Duodenal mucosa (tissue), 2 donors: ENCODE results near the gene RNH1.

Experiments used
- H3K27ac ChIP-seq: one replicate; pipeline ENCODE4 v1.7.0; 2013; ENCODE audit warnings: low read depth, low read length
- H3K27me3 ChIP-seq, 2 donors: one replicate each; pipeline ENCODE4 v1.7.0; 2013; ENCODE audit warnings: low read length in 2 of 2, control low read depth in 1 of 2; ENCODE audit not compliant: insufficient read depth in 2 of 2, control insufficient read depth in 1 of 2
- H3K36me3 ChIP-seq, 2 donors: one replicate each; pipeline ENCODE4 v1.7.0; 2013; ENCODE audit warnings: low read length in 2 of 2, control low read depth in 1 of 2; ENCODE audit not compliant: insufficient read depth in 2 of 2, control insufficient read depth in 1 of 2
- H3K4me1 ChIP-seq, 2 donors: one replicate each; pipeline ENCODE4 v1.7.0; 2013; ENCODE audit warnings: low read length in 2 of 2, control low read depth in 1 of 2; ENCODE audit not compliant: insufficient read depth in 2 of 2, control insufficient read depth in 1 of 2
- H3K4me3 ChIP-seq, 2 donors: one replicate each; pipeline ENCODE4 v1.7.0; 2013; ENCODE audit warnings: low read length in 2 of 2, low read depth in 1 of 2
- H3K9ac ChIP-seq, 2 donors: one replicate each; pipeline ENCODE4 v1.7.0; 2013; ENCODE audit warnings: low read length in 2 of 2, low read depth in 1 of 2
- H3K9me3 ChIP-seq, 2 donors: one replicate each; pipeline ENCODE4 v1.7.0; 2013; ENCODE audit warnings: low read length in 2 of 2, control low read depth in 1 of 2; ENCODE audit not compliant: control insufficient read depth in 1 of 2

The RNH1 gene

DNA sequence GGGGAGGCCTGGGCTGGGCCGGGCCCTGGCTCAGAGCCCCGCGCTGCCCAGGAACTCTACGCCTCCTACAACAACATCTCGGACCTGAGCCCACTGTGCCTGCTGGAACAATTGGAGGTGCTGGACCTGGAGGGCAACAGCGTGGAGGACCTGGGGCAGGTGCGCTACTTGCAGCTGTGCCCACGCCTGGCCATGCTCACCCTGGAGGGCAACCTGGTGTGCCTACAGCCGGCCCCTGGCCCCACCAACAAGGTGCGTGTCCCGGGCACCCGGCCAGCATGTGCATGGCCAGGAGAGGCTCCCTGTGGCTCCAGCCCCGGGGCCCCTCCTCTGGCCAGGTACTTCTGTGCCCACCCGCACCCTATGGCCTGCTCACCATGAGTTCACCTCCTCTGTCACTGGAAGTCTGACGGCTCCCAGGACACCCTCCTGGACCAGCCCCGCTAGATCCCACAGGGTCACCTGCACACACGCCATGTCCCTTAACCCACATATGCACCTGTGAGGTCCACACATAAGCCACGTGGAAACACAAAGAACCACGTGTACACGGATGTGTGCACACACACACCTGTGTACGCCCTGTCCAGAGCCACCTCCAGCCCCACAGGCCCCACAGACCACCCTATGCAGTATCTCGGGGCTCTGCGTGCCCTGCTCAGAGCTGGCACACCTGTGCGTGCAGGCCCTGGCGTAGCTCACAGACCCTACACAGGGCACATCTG, 43.1 kb upstream of the RNH1 start:
- Histone ChIP-seq H3K4me3 (no peak overlapping the region), H3K27ac (no peak overlapping the region), H3K9me3 (no peaks in the 10 kb centered on the region), H3K4me1 (peaks cover 0 to 8% of the 10 kb centered on the region in 2 donors), H3K27me3 (peaks cover 0 to 7% of the 10 kb centered on the region in 2 donors), H3K36me3 (no peaks in the 10 kb centered on the region), H3K9ac (no peak overlapping the region)

DNA sequence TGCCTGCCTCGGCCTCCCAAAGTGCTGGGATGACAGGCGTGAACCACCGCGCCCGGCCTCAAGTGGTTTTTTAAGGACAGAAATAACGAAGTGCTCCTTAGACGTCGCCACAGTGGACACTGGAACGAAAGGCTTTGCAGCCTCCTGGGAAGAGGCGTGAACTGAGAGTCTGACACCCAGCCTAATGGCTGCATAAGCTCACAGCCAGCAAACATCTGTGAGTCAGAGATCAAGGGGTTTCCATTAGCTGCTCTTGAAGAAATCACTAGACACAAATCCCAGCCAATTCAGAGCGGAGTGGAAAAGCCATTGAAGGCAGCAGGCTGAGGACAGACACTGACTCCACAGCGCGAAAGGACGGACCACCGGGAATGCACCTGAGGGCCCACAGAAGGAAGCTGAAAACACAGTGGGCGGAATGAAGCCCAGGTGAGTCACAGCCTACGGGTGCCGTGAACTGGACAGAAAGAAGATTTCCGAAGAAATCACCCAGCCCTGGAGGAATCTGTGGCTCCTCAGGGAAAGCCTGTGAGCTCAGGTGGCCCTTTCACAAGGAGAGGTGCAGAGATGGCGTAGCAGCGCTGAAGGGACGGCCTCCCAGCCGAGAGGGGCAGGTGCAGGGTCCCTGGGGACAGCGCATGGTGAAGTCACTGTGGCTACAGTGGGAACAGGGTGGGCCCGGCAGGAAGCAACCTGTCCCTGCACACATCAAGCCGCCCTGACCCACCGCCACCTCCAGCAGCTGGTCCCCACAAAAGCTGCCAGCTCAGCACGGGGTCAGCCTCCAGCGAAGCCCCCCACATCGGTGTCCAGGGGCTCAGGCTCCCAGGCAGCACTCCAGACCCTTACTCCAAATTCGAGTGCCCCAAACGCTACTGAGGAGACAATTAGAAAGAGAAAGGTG, 41.9 kb upstream of the RNH1 start:
- Histone ChIP-seq H3K9me3 (no peaks in the 10 kb centered on the region), H3K36me3 (no peaks in the 10 kb centered on the region), H3K4me1 (peaks cover 4 to 6% of the 10 kb centered on the region in 2 donors), H3K9ac (no peak overlapping the region), H3K27ac (no peak overlapping the region), H3K4me3 (no peak overlapping the region), H3K27me3 (peaks cover 0 to 7% of the 10 kb centered on the region in 2 donors)

DNA sequence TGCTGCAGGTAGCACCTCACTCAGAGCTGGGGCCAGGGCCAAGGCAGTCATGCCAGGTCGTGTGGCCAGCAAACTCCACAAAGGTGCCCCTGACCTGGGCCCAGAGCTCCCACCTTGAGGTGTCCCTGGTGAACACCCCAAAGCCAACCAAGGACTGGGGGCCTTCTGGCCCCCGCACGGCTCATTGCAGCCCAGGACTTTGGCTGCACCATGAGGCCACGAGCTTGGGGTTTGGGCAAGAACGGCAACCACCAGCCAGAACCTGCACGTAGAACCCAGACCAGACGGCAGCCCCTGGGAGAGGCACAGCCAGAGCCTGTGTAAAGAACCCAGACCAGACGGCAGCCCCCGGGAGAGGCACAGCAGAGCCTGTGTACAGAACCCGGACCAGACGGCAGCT, 38.1 kb upstream of the RNH1 start:
- Histone ChIP-seq H3K27ac (no peak overlapping the region), H3K9me3 (no peaks in the 10 kb centered on the region), H3K4me1 (peaks cover 4 to 6% of the 10 kb centered on the region in 2 donors), H3K36me3 (no peaks in the 10 kb centered on the region), H3K27me3 (no peaks in the 10 kb centered on the region), H3K9ac (no peak overlapping the region), H3K4me3 (no peak overlapping the region)

DNA sequence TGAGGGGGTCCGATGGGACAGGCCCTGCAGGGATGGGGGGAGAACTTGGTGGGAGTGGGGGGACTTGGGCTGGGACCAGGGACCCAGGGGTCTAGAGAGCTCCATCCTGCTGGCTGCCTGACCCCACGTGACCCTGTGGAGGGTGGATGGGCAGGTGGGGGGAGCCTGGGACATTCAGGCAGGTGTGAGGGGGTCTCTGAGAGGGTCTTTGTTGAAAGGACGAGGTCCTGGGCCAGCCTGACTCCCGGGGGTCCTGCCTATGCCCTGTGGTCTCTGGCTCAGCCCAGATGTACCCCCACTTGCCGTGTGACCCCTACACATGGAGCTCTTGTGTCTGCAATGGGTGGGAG, 37.8 kb upstream of the RNH1 start:
- H3K4me3 ChIP-seq = no peak overlapping the region
- H3K27ac ChIP-seq = no peak overlapping the region
- peaks cover 4 to 6% of the 10 kb centered on the region in 2 donors for H3K4me1 ChIP-seq
- H3K9me3 ChIP-seq = no peaks in the 10 kb centered on the region
- H3K9ac ChIP-seq = no peak overlapping the region
- no peaks in the 10 kb centered on the region for H3K36me3 ChIP-seq
- H3K27me3 ChIP-seq = no peaks in the 10 kb centered on the region

DNA sequence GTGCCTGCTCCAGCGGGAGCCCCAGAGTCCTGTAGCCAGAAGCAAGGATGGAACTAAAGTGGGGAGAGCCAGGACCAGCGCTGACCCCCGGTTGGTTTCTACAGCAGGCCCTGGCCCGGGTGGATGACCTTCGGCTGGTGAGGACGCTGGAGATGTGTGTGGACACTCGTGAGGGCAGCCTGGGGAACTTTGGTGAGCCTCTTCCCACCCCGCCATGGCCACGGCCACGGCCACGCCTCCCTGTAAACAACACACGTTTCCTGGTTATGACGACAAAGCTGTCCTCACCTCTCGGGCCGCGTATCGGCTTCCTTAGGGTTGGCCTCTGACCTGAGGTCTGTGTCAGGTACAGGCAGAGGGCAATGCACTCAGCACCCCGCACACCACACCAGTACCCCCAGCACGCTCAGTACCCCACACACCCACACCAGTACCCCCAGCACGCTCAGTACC, 34.4 kb upstream of the RNH1 start:
- Histone ChIP-seq H3K4me3 (no peak overlapping the region), H3K27me3 (no peaks in the 10 kb centered on the region), H3K9ac (no peak overlapping the region), H3K36me3 (no peaks in the 10 kb centered on the region), H3K4me1 (peaks cover 11 to 26% of the 10 kb centered on the region in 2 donors), H3K9me3 (no peaks in the 10 kb centered on the region), H3K27ac (no peak overlapping the region)

DNA sequence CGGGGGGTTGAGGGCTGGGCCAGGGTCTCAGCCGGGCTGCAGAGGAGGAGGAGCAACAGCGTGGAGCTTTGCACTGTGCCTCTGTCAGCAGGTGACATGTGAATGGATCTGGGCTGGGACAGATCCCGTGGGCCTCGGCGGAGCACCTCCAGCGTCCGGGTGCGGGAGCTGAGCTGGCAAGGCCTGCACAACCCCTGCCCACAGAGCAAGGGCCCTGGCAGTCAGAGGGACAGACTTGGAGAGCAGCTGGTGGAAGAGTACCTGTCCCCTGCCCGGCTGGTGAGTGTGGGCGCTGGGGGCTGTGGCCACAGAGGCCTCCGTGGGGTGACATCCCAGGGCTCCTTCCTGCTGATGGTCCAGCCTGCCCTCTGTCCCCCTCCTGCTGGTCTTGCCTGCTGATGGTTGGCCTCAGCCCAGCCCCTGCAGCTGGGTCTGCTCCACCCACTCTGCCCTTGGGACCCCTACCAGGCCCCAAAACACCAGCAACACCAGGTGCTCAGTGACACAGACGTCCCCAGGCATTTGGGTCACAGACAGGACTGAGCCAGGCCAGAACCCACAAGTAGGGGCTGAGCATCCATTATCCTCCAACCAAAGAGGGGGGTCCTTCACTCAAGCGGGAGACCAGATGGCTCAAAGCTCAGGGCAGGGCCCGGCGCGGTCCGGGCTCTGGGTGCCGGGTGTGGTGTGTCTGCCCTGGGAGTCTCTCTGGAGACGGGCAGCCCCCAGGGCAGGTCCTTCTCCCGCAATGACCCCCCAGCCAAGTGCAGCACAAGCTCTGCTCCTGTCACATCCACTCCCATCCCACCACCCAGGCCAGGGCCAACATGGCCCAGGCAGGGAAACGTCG, 33.8 kb upstream of the RNH1 start:
- H3K4me1 ChIP-seq = peaks cover 11 to 31% of the 10 kb centered on the region in 2 donors
- H3K9me3 ChIP-seq = no peaks in the 10 kb centered on the region
- H3K9ac ChIP-seq = no peak overlapping the region

DNA sequence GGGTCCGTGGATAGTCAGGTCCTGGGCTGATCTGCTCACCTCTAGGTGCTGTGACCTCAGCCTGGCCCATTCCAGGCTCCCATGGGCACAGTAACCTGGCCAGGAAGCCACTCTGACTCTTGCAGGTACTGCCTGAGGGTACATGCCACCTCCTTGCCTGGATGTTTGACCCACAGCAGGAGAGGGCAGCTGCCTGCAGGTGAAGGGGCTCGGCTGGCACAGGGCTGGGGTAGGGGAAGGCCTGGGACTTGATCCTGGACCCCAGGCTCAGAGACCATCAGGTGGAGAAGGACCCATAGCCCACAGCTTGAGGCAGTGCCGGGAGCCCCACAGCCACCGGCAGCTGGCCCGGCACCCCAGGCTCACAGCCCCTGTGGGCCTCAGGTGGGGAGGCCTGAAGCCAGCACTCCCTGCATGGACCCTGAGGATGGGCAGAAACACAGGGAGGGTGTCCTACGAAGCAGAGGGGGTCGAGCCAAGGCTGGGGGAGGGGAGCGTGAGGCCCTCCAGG, 33.0 kb upstream of the RNH1 start:
- Histone ChIP-seq H3K4me1 (peaks cover 11 to 31% of the 10 kb centered on the region in 2 donors), H3K27me3 (no peaks in the 10 kb centered on the region), H3K4me3 (no peak overlapping the region), H3K9me3 (no peaks in the 10 kb centered on the region), H3K9ac (no peak overlapping the region), H3K27ac (no peak overlapping the region), H3K36me3 (no peaks in the 10 kb centered on the region)

More for the DNA sequence above, 33.8 kb upstream of the RNH1 start:
- Histone ChIP-seq H3K27me3 (no peaks in the 10 kb centered on the region), H3K27ac (no peak overlapping the region), H3K36me3 (no peaks in the 10 kb centered on the region), H3K4me3 (no peak overlapping the region)

DNA sequence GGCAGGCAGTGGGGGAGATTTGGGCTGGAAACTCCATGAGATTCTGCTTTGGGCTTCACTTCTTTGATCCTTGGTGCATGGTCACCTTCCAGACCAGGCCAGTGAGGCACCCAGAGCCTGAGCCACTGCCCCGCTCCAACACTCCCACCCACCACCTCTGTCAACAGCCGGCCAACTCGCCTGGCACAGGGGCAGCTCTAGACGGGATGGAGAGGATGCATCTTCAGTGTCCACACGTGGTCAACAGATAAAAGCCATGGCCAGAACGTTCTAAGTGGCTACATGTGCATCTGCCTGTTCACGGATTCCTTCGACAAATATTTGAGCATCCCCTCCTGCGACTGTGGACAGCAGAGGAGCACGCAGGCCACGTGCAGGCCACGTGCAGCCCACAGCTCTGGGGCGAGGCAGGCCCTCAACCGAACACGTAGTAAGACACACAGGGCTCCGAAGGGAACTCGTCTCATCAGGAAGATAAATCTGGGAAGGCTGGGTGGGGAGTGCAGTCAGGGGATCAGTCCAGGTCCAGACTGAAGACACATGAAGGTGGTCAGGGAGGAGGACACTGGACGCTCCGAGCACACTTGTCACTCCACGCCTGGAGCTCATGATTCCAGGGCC, 31.5 kb upstream of the RNH1 start:
- H3K27ac ChIP-seq = no peak overlapping the region
- H3K9me3 ChIP-seq = no peaks in the 10 kb centered on the region
- peaks cover 0 to 2% of the 10 kb centered on the region in 2 donors for H3K36me3 ChIP-seq
- H3K9ac ChIP-seq = no peak overlapping the region
- H3K4me3 ChIP-seq = no peak overlapping the region
- peaks cover 14 to 39% of the 10 kb centered on the region in 2 donors for H3K4me1 ChIP-seq
- H3K27me3 ChIP-seq = no peaks in the 10 kb centered on the region

DNA sequence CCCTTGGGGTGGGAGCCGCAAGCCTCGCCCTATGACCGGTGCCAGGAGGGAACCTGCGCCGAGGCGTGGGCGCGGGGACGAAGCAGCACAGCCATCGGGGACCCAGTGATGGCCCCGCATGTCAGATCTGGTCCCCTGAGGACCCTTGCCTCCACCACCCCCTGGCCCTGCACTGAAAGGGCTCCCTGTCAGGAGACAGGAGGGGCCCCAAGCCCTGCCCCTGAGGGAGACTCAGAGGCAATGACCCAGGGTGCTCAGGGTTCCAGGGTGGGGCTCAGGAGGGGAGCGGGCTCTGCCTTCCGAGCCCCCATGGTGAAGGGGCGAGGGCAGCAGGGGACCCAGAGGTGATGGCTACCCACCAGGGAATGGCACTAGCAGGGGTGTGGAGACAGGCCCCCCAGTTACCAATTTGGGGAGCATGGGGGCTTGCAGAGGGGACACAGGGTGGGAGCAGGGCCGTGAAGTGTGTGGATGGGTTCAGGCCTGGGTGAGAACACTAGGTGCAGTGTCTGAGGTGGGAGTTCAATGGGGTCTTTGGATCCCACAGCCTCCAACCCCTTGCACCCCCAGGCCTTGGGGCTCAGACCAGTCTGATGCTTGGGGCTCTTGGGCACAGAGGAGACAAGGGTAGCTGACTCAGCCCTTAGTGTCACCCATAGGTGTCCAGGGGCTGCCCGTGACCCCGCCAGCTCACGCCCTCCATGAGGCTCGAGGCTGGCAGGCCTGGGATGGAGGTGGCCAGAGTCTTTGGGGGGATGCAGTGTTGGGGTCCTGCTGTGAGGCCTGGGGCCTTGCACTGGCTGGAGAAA, 30.8 kb upstream of the RNH1 start:
- Histone ChIP-seq H3K9me3 (no peaks in the 10 kb centered on the region), H3K27me3 (no peaks in the 10 kb centered on the region), H3K36me3 (peaks cover 3 to 8% of the 10 kb centered on the region in 2 donors), H3K27ac (no peak overlapping the region), H3K4me1 (peaks cover 15 to 42% of the 10 kb centered on the region in 2 donors), H3K9ac (peak overlapping the region; percentile 48 to 57), H3K4me3 (peak overlapping the region; percentile 71 to 73)
